ENCODE measurements around the gene DIPK1B.

DIPK1B gene

GRCh38 chr9:136686794-136687711 is 25.3 kb upstream of the DIPK1B start, which contains the start of gene AGPAT2:
Gene AGPAT2 (minus strand): TSS chr9:136687457. CDS start chr9:136687357, 100 bp downstream.
- peak; percentile 70 for DNase-seq

- DNase-seq: no peak
Measured at GRCh38 chr9:136687721-136688223, 24.6 kb upstream of the DIPK1B start.

- DNase-seq: no peak
Measured at GRCh38 chr9:136688274-136689107, 23.9 kb upstream of the DIPK1B start.

- no peak for DNase-seq
Measured at GRCh38 chr9:136689108-136689460, 23.3 kb upstream of the DIPK1B start.

- DNase-seq: no peak
Measured at GRCh38 chr9:136690104-136690805, 22.1 kb upstream of the DIPK1B start.

DNA sequence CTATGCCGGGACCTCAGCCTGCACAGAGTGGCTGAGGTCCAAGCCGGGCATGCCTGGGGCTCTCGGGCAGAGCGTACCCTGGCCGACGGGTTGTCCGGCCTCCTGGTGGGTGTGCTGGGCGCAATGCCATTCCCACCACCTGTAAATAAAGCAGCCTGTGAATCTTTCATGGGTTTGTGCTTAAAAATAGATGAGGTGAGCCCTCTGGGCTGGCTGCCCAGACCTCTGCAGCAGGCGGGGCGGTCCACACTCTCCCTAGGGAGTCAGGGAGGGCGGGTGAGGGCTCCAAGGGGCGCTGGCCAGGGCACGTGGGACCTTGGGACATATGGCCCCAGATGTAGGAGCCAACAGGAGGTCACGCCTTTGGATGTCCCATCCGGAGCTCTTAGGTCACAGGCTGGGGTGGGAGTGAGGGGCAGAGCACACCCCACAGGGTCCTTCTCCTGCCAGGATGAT is 21.5 kb upstream of the DIPK1B start:
- DNase-seq: no peak

GRCh38 chr9:136691316-136692184 is 20.8 kb upstream of the DIPK1B start:
- no peak for DNase-seq

DNA sequence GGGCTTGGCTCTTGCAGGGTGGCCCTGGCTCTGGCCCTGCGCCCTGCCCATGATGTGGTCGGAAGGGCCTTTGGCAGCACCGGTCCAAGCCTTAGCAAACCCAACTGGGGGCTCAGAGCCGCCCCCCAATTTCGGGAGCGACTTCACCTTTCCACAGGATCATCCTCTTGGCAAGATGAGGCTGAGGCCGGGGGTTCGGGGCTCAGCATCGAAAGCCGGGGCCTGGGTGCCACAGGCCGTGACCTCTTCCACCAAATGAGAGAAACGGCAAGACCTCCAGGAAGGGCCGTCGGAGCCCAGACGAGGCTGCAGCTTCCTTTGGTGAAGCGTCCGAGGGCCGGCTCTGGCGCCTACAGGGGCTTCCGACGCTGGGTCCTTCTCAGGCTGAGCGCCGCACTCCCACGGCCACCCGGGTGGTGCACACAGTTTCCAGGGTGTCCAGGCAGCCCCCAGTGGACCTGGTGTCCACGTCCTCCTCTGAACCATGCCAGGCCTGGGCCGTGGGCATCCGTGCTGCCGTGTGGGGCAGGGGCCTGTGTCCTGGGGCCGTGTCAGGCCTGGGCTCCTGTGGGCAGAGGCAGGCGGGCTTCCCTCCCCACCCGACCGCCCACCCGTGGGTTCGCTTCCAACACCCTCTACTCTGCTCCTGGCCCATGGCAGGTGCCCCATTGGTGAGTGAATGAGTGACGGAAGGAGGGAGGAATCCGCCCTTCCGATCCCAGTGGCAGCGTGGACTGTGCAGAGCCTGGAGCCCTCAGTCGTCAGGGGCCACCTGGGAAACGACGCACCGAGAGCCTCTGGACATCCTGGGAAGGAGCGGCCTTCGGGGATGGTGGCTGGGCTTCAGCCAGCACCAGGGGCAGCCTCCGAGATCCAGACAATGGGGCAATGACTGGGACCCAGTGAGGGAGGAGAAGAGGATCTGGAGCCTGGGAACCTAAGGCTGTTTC is 19.9 kb upstream of the DIPK1B start:
- DNase-seq: no peak

DNA sequence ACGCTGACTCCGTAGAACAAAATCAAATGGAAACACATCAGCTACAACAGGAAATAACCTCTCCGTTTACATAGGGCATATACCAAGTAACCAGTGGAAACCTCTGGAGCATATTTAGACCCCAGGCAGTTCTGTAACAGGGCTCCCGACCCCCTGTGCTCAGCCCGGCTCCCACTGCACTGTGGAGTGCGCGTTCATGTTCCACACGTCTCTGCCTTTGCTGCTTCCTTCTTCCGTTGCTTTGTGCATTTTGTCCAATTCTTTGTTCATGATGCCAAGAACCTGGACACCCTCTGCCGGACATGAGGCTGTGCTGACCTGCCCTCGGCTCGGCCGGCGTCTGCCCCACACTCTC is 19.3 kb upstream of the DIPK1B start:
- DNase-seq: no peak

DNA sequence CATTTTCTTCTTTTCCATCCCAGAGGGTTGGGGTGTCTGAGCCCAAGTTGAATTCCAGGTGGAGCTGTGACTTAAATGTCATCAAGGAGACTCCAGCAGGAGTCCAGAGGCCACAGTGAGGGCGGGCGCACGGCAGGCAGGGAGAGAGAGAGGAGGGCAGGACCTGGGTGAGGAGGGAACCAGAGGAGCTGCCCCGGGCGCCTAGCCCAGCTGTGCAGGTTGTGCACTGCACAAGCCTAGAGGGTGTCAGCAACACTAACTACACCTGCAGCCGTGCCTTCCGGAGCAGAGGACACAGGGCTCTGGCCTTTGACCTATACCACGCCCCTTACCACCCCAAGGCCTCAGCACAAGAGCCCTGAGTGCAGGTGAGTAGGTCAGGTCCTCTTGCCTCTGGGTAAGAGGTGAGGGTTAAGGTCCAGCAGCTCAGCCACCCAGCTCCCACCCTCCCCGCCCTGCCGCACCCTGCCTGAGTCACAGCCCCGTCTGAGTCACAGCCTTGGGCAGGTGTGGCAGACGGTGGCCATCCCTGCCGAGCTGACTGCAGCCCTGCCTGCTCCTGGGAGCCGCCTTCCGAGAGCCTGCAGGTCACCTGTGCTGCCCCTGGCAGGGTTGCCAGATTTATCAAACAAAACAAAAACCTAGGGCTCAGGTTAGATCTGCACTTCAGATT is 18.7 kb upstream of the DIPK1B start:
- DNase-seq: no peak

- no peak for DNase-seq
Measured at GRCh38 chr9:136694163-136694871, 18.1 kb upstream of the DIPK1B start.

GRCh38 chr9:136694872-136695247 is 17.5 kb upstream of the DIPK1B start:
- DNase-seq: no peak

GRCh38 chr9:136695435-136695895 is 16.9 kb upstream of the DIPK1B start:
- DNase-seq: no peak

GRCh38 chr9:136695955-136696354 is 16.4 kb upstream of the DIPK1B start:
- no peak for DNase-seq

DNA sequence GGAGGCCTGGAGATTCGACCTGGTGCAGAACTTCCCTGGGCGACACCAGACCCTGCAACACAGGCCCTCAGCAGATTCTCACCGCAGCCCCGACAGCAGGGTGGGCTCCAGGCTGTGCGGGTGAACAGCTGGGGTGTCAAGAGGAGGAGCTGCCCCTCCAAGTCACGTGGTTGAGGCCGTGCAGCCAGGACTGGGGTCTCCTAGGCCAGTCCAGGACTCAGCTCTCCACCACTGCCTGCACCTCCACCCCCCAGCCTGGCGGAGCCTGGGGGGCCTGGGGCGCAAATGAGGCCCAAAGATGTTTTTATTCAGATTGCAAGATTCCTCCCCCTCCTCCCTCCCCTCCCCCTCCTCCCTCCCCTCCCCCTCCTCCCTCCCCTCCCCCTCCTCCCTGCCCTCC is 15.9 kb upstream of the DIPK1B start:
- no peak for DNase-seq

- no peak for DNase-seq
Measured at GRCh38 chr9:136697146-136697820, 15.1 kb upstream of the DIPK1B start.

DNA sequence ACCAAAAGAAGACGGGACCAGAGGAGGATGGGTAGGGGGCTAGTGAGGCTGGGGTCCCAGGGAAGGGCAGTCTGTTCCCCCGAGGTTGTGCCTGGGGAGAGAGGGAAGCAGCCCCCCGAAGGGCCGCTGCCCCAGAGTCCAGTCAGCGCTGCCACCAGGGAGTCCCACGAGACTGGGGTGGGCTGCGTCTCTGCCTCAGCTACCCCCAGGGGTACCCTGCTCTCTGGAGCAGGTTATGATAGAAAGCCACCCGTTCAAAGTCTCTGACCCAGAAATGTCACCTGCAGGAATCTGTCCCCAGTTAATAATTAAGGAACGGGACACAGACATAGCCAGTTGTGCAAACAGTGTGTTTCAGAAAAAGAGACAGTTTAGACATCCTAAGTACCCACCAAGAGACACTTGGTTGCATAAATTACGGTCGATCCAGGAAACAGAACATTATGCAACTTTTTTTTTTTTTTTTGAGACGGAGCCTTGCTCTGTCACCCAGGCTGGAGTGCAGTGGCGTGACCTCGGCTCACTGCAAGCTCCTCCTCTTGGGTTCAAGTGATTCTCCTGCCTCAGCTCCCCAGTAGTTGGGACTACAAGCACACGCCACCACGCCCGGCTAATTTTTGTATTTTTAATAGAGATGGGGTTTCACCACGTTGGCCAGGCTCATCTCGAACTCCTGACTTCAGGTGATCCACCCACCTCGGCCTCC is 14.4 kb upstream of the DIPK1B start:
- no peak for DNase-seq

DNA sequence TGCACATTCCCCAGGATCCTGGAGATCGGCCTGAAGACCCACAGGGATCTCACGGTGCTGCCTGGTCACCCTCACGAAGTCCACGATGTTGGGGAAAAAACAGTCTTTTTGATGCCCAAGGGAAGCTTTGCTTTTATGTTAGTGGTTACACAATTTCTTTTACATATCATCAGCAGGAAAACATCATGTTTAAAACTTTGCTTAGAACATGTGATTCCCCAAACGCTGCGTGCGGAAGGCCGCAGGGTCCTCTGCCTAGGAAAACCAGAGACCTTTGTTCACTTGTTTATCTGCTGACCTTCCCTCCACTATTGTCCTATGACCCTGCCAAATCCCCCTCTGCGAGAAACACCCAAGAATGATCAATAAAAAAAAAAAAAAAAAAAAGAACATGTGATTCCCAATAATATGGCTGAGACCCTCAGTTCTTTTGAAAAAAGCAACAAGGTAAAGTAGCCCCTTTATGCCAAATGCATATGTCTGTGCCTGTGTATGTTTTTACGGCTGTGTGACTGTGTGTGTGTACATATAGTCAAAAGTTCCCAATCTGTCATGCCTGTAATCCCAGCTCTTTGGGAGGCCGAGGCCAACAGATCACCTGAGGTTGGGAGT is 13.6 kb upstream of the DIPK1B start:
- DNase-seq: no peak

Data from CD4-positive, alpha-beta T cell treated with Interleukin-21 for 1 hour (primary cell).